SK-N-SH (cell line): Measurements from ENCODE around the gene GLG1. TPM values are rescaled to one million over a fixed set of nuclear protein-coding genes. Genes with fewer than 3 reads are reported as not detected.
"Not testable (repeated sequence)": the region's sequence is repeated elsewhere in the genome, so short reads cannot be mapped to it uniquely, and the experiment has no call there.

Source experiments
- CTCF ChIA-PET: fragments of 300-600, 350-600 bp; formaldehyde crosslinking; extraction: SDS; loops from one replicate; lab custom pipeline; 2021; lab: Yijun Ruan, JAX
- POLR2A ChIA-PET: fragments of 350-600 bp; sonication (Branson Sonifier 250); formaldehyde crosslinking; extraction: SDS; loops from one replicate; lab custom pipeline; 2020; ENCODE audit warnings: antibody characterized with exemption, inconsistent platforms; lab: Yijun Ruan, JAX
- DNase-seq: peaks from one replicate; pipeline ENCODE4 v3.0.0; 2012
- H2AFZ ChIP-seq: fragments of 200-600 bp; sonication (generic); 2 replicates; pipeline ENCODE4 v1.8.1; 2016; ENCODE audit warnings: antibody characterized with exemption, mild to moderate bottlenecking, low read depth
- H3F3A ChIP-seq: fragments of 200-600 bp; sonication (generic); replicated peaks from 2 replicates; pipeline ENCODE3; 2016; ENCODE audit warnings: antibody characterized with exemption, mild to moderate bottlenecking; ENCODE audit not compliant: insufficient read depth
- H3K27ac ChIP-seq, 2 experiments: fragments of 200-500 bp in 1 of 2; fragments of 200-600 bp in 1 of 2; sonication (Bioruptor generic) in 1 of 2; sonication (generic), shearing (Covaris generic) in 1 of 2; 2 replicates each; pipeline versions ENCODE4 v1.5.1 to v1.6.1; 2014 to 2016; ENCODE audit warnings: low read depth in 2 of 2, inconsistent platforms in 1 of 2, low read length in 1 of 2, mild to moderate bottlenecking in 1 of 2, mixed read lengths in 1 of 2
- H3K27me3 ChIP-seq: fragments of 200-600 bp; sonication (generic), shearing (Covaris generic); 2 replicates; pipeline ENCODE4 v1.6.1; 2016; ENCODE audit warnings: mixed run types; ENCODE audit not compliant: insufficient read depth
- H3K36me3 ChIP-seq, 2 experiments: fragments of 200-500 bp in 1 of 2; fragments of 200-600 bp in 1 of 2; sonication (Bioruptor generic) in 1 of 2; sonication (generic) in 1 of 2; replicated peaks in 1 of 2; 2 replicates each; pipeline versions ENCODE3 to v1.5.1; 2014 to 2016; ENCODE audit warnings: low read length in 1 of 2, mild to moderate bottlenecking in 1 of 2; ENCODE audit not compliant: insufficient read depth in 2 of 2, control insufficient read depth in 1 of 2
- H3K4me1 ChIP-seq, 2 experiments: fragments of 200-500 bp in 1 of 2; fragments of 200-600 bp in 1 of 2; sonication (Bioruptor generic) in 1 of 2; sonication (generic), shearing (Covaris generic) in 1 of 2; 2 replicates each; pipeline versions ENCODE4 v1.5.1 to v1.6.1; 2014 to 2016; ENCODE audit warnings: low read depth in 1 of 2, low read length in 1 of 2, mixed run types in 1 of 2; ENCODE audit not compliant: insufficient read depth in 2 of 2, control insufficient read depth in 1 of 2
- H3K4me2 ChIP-seq: fragments of 200-600 bp; sonication (generic), shearing (Covaris generic); 2 replicates; pipeline ENCODE4 v1.6.1; 2017; ENCODE audit warnings: mixed run types
- H3K4me3 ChIP-seq, 2 experiments: fragments of 200-500 bp in 1 of 2; fragments of 200-600 bp in 1 of 2; sonication (Bioruptor generic) in 1 of 2; sonication (generic), shearing (Covaris generic) in 1 of 2; 2 replicates each; pipeline versions ENCODE4 v1.5.1 to v1.8.1; 2014 to 2016; ENCODE audit warnings: low read depth in 2 of 2, inconsistent platforms in 1 of 2, low read length in 1 of 2, mild to moderate bottlenecking in 1 of 2, mixed read lengths in 1 of 2, moderate library complexity in 1 of 2
- H3K79me2 ChIP-seq: fragments of 200-600 bp; sonication (generic); 2 replicates; pipeline ENCODE4 v1.8.1; 2017; ENCODE audit warnings: mild to moderate bottlenecking; ENCODE audit not compliant: insufficient read depth
- H3K9ac ChIP-seq: fragments of 200-600 bp; sonication (generic); 2 replicates; pipeline ENCODE4 v1.6.1; 2017; ENCODE audit warnings: mixed run types
- H3K9me2 ChIP-seq: fragments of 200-600 bp; sonication (generic); 2 replicates; pipeline ENCODE4 v1.6.1; 2017; ENCODE audit warnings: mixed run types
- H3K9me3 ChIP-seq: fragments of 200-600 bp; sonication (generic); 2 replicates; pipeline ENCODE4 v1.6.1; 2017; ENCODE audit warnings: mixed run types, mild to moderate bottlenecking, moderate library complexity
- H4K20me1 ChIP-seq: fragments of 200-600 bp; sonication (generic); 2 replicates; pipeline ENCODE4 v1.6.1; 2017; ENCODE audit warnings: mild to moderate bottlenecking, mixed run types; ENCODE audit not compliant: insufficient read depth
- FOSL2 ChIP-seq: IDR thresholded peaks from 2 replicates; pipeline ENCODE4 v1.4.0; 2012; ENCODE audit warnings: low read depth, mild to moderate bottlenecking, moderate library complexity, borderline replicate concordance
- GATA2 ChIP-seq: sonication (generic); formaldehyde crosslinking; IDR thresholded peaks from 2 replicates; pipeline ENCODE4 v1.5.0; 2020; ENCODE audit warnings: mild to moderate bottlenecking, missing genetic modification reagents
- JUND ChIP-seq: IDR thresholded peaks from 2 replicates; pipeline ENCODE4 v1.4.0; 2012
- MEF2A ChIP-seq: IDR thresholded peaks from 2 replicates; pipeline ENCODE4 v1.4.0; 2012; ENCODE audit warnings: low read depth, borderline replicate concordance
- MXI1 ChIP-seq: IDR thresholded peaks from 2 replicates; pipeline ENCODE4 v1.6.1; 2012; ENCODE audit warnings: mild to moderate bottlenecking, low read depth, low read length, improper control_type of control experiment
- NFIC ChIP-seq: IDR thresholded peaks from 2 replicates; pipeline ENCODE4 v1.4.0; 2012; ENCODE audit warnings: borderline replicate concordance
- RFX5 ChIP-seq: IDR thresholded peaks from 2 replicates; pipeline ENCODE4 v1.6.1; 2012; ENCODE audit warnings: mild to moderate bottlenecking, improper control_type of control experiment, low read length
- SIN3A ChIP-seq: IDR thresholded peaks from 2 replicates; pipeline ENCODE4 v1.6.1; 2012; ENCODE audit warnings: low read depth, mild to moderate bottlenecking, low read length, moderate library complexity, borderline replicate concordance
- TAF1 ChIP-seq: IDR thresholded peaks from 2 replicates; pipeline ENCODE4 v1.6.1; 2012; ENCODE audit warnings: low read depth, mild to moderate bottlenecking, low read length, moderate library complexity, borderline replicate concordance
- WGBS: methylation state at CpG from one replicate; pipeline ENCODE4 v1.1.6; 2017; ENCODE audit warnings: low lambda C conversion rate; 5-methylcytosine and 5-hydroxymethylcytosine counted together
- polyA plus RNA-seq, 3 experiments: library from polyadenylated mRNA; depleted of rRNA; stranded (reverse); fragments of >200 nt; gene quantifications; 2 replicates each; pipeline ENCODE4 v1.2.3, GENCODE V29; 2012
- TF ChIP-seq, protein P1 (sequence below): IDR thresholded peaks from 2 replicates; pipeline ENCODE4; 2012
- TF ChIP-seq, protein P2 (sequence below): IDR thresholded peaks from 2 replicates; pipeline ENCODE4 v1.6.1; 2012; ENCODE audit warnings: mild to moderate bottlenecking, low read depth, low read length, moderate library complexity
- TF ChIP-seq, protein P3 (sequence below): IDR thresholded peaks from 2 replicates; pipeline ENCODE4 v1.4.0; 2012; ENCODE audit warnings: low read depth
- TF ChIP-seq, protein P4 (sequence below): fragments of 150-350 bp; IDR thresholded peaks from 2 replicates; pipeline ENCODE4 v1.6.1; 2017; ENCODE audit warnings: antibody characterized with exemption, low read length, low read depth, borderline replicate concordance
- TF ChIP-seq, protein P5 (sequence below): fragments of 150-350 bp; IDR thresholded peaks from 2 replicates; pipeline ENCODE4 v1.6.1; 2016; ENCODE audit warnings: mild to moderate bottlenecking, low read depth, low read length

Gene GLG1
- polyA plus RNA-seq, 1 of the 3 experiments (the other 2 are of a cell fraction) = 71.1 TPM

DNA sequence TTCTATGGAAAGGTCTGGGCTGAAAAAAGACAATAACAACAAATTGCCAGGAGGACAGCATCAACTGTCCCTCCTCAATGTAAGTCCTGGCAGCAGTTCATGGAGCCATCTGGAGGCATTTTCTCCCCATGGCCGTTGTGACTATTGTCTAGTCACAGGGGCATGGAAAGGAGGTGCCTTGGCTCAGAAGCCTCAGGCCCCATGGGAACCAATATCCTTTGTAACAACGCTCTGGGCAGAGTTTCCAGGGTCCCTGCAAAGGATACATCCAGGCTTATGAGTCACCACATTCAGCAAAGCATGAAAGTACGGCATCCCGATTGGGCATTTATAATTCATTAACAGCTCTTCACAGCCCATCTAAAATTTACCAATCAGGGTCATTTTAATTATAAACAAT lies 85.2 kb downstream of the GLG1 start:
- Histone ChIP-seq H3K4me2 (no peak overlapping the region), H3K9me3 (no peaks in the 10 kb centered on the region), H3K36me3 (peaks cover 0 to 14% of the 10 kb centered on the region in 2 experiments), H3K9ac (no peak overlapping the region), H3K27ac (peak overlapping the region in 1 of 2 experiments; percentile 39; a peak in 2 of 4 replicates), H3K4me3 (no peak overlapping the region), H3K4me1 (peaks cover 4 to 16% of the 10 kb centered on the region in 2 experiments; a peak in 2 of 4 replicates), H3K27me3 (no peaks in the 10 kb centered on the region), H4K20me1 (no peaks in the 10 kb centered on the region), H3K9me2 (no peaks in the 10 kb centered on the region), H3F3A (peaks cover 7% of the 10 kb centered on the region), H3K79me2 (peaks cover 18% of the 10 kb centered on the region; the same call in 1 of the 2 replicates), H2AFZ (no peak overlapping the region)
- CTCF ChIA-PET = interaction anchor here (0.8 to 0.9 kb wide), 2 partner anchors 9 to 10 kb away, joined by 3 read pairs; no protein-coding TSS in a partner anchor
- WGBS = 86% methylated on average over 2 of the region's 4 CpGs
- peak; percentile 12 for DNase-seq
- POLR2A ChIA-PET = no interaction called here
- TF ChIP-seq JUND (peak; percentile 23; the same call in 1 of the 2 replicates), FOSL2 (peak; percentile 63; the same call in 1 of the 2 replicates)
- TF ChIP-seq, protein P1, sequence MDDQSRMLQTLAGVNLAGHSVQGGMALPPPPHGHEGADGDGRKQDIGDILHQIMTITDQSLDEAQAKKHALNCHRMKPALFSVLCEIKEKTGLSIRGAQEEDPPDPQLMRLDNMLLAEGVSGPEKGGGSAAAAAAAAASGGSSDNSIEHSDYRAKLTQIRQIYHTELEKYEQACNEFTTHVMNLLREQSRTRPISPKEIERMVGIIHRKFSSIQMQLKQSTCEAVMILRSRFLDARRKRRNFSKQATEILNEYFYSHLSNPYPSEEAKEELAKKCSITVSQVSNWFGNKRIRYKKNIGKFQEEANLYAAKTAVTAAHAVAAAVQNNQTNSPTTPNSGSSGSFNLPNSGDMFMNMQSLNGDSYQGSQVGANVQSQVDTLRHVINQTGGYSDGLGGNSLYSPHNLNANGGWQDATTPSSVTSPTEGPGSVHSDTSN = no peak

DNA sequence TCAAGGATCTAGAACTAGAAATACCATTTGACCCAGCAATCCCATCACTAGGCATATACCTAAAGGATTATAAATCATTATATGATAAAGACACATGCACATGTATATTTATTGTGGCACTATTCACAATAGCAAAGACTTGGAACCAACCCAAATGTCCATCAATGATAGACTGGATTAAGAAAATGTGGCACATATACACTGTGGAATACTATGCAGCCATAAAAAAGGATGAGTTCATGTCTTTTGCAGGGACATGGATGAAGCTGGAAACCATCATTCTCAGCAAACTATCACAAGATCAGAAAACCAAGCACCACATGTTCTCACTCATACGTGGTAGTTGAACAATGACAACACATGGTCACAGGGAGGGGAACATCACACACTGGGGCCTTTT lies 88.0 kb downstream of the GLG1 start:
- H3K9me2 ChIP-seq, H3K27me3 ChIP-seq, H3K27ac ChIP-seq, H3K4me3 ChIP-seq, H3K4me2 ChIP-seq, POLR2A ChIA-PET, DNase-seq, H3K9me3 ChIP-seq, H3K9ac ChIP-seq, H3K36me3 ChIP-seq, H4K20me1 ChIP-seq, H3F3A ChIP-seq, H2AFZ ChIP-seq: not testable (repeated sequence)
- peaks cover 4 to 16% of the 10 kb centered on the region in 2 experiments; a peak in 2 of 4 replicates for H3K4me1 ChIP-seq
- 100% methylated on average over 1 of the region's 1 CpG for WGBS
- CTCF ChIA-PET = interaction anchor here (1.1 kb wide), 1 partner anchor 93 kb away, joined by 3 read pairs; no protein-coding TSS in a partner anchor
- H3K79me2 ChIP-seq = peaks cover 34% of the 10 kb centered on the region

DNA sequence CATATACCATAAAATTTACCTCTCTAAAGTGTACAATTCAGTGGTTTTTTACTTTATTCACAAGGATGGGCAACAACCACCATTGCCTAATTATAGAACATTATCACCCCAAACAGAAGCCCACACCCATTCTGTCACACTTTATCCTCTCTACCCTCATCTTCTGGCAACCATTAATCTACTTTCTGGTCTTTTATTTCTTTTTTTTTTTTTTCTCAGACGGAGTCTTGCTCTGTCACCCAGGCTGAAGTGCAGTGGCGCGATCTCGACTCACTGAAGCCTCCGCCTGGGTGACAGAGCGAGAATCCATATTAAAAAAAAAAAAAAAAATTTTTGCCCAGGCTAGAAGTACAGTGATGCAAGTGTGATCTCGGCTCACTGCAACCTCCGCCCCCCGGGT lies 95.0 kb downstream of the GLG1 start:
- H3F3A ChIP-seq = peaks cover 6% of the 10 kb centered on the region
- H3K27me3 ChIP-seq = no peaks in the 10 kb centered on the region
- H3K4me3 ChIP-seq = no peak overlapping the region
- H3K9ac ChIP-seq = no peak overlapping the region
- H3K36me3 ChIP-seq = peaks cover 2 to 12% of the 10 kb centered on the region in 2 experiments
- peaks cover 43% of the 10 kb centered on the region for H3K79me2 ChIP-seq
- no peak overlapping the region for H3K27ac ChIP-seq
- no peak overlapping the region for H2AFZ ChIP-seq
- DNase-seq = no peak
- no peaks in the 10 kb centered on the region for H3K9me2 ChIP-seq
- 85% methylated on average over 9 of the region's 9 CpGs for WGBS
- no peaks in the 10 kb centered on the region for H4K20me1 ChIP-seq
- ChIA-PET CTCF (no interaction called here), POLR2A (no interaction called here)
- H3K4me2 ChIP-seq = no peak overlapping the region
- peaks cover 0 to 11% of the 10 kb centered on the region in 2 experiments; a peak in 2 of 4 replicates for H3K4me1 ChIP-seq
- no peaks in the 10 kb centered on the region for H3K9me3 ChIP-seq
- no peak for TF ChIP-seq MXI1
- no peak for TF ChIP-seq JUND
- no peak for TF ChIP-seq TAF1
- no peak for TF ChIP-seq NFIC
- TF ChIP-seq SIN3A = no peak
- TF ChIP-seq FOSL2 = no peak
- TF ChIP-seq, protein P2, sequence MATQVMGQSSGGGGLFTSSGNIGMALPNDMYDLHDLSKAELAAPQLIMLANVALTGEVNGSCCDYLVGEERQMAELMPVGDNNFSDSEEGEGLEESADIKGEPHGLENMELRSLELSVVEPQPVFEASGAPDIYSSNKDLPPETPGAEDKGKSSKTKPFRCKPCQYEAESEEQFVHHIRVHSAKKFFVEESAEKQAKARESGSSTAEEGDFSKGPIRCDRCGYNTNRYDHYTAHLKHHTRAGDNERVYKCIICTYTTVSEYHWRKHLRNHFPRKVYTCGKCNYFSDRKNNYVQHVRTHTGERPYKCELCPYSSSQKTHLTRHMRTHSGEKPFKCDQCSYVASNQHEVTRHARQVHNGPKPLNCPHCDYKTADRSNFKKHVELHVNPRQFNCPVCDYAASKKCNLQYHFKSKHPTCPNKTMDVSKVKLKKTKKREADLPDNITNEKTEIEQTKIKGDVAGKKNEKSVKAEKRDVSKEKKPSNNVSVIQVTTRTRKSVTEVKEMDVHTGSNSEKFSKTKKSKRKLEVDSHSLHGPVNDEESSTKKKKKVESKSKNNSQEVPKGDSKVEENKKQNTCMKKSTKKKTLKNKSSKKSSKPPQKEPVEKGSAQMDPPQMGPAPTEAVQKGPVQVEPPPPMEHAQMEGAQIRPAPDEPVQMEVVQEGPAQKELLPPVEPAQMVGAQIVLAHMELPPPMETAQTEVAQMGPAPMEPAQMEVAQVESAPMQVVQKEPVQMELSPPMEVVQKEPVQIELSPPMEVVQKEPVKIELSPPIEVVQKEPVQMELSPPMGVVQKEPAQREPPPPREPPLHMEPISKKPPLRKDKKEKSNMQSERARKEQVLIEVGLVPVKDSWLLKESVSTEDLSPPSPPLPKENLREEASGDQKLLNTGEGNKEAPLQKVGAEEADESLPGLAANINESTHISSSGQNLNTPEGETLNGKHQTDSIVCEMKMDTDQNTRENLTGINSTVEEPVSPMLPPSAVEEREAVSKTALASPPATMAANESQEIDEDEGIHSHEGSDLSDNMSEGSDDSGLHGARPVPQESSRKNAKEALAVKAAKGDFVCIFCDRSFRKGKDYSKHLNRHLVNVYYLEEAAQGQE = no peak
- no peak for TF ChIP-seq GATA2 (CRISPR knock-in tag)
- TF ChIP-seq, protein P3, sequence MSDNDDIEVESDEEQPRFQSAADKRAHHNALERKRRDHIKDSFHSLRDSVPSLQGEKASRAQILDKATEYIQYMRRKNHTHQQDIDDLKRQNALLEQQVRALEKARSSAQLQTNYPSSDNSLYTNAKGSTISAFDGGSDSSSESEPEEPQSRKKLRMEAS = no peak
- TF ChIP-seq RFX5 = no peak
- TF ChIP-seq MEF2A = no peak
- TF ChIP-seq, protein P4, sequence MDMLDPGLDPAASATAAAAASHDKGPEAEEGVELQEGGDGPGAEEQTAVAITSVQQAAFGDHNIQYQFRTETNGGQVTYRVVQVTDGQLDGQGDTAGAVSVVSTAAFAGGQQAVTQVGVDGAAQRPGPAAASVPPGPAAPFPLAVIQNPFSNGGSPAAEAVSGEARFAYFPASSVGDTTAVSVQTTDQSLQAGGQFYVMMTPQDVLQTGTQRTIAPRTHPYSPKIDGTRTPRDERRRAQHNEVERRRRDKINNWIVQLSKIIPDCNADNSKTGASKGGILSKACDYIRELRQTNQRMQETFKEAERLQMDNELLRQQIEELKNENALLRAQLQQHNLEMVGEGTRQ = no peak
- TF ChIP-seq, protein P5, sequence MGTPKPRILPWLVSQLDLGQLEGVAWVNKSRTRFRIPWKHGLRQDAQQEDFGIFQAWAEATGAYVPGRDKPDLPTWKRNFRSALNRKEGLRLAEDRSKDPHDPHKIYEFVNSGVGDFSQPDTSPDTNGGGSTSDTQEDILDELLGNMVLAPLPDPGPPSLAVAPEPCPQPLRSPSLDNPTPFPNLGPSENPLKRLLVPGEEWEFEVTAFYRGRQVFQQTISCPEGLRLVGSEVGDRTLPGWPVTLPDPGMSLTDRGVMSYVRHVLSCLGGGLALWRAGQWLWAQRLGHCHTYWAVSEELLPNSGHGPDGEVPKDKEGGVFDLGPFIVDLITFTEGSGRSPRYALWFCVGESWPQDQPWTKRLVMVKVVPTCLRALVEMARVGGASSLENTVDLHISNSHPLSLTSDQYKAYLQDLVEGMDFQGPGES = no peak
